ENCODE results near the gene MTCL1. TPM values are rescaled to one million over a fixed set of nuclear protein-coding genes. Genes with fewer than 3 reads are reported as not detected.

The MTCL1 gene
- total RNA-seq, 1 donor from 2014 or later: 48.7 TPM

GRCh38 chr18:8684577-8684976 is 20.8 kb upstream of the MTCL1 start:
- Mint-ChIP-seq H3K9me3 (peaks cover 4% of the 10 kb centered on the region), H3K4me1 (ENCODE audit: unreplicated experiment) (peaks cover 10% of the 10 kb centered on the region), H3K36me3 (no peaks in the 10 kb centered on the region), H3K4me3 (no peak overlapping the region), H3K27me3 (peaks cover 2% of the 10 kb centered on the region), H3K27ac (no peak overlapping the region)
- no peak for DNase-seq (ENCODE audit: extremely low spot score, unreplicated experiment)
- TF ChIP-seq, protein P1, sequence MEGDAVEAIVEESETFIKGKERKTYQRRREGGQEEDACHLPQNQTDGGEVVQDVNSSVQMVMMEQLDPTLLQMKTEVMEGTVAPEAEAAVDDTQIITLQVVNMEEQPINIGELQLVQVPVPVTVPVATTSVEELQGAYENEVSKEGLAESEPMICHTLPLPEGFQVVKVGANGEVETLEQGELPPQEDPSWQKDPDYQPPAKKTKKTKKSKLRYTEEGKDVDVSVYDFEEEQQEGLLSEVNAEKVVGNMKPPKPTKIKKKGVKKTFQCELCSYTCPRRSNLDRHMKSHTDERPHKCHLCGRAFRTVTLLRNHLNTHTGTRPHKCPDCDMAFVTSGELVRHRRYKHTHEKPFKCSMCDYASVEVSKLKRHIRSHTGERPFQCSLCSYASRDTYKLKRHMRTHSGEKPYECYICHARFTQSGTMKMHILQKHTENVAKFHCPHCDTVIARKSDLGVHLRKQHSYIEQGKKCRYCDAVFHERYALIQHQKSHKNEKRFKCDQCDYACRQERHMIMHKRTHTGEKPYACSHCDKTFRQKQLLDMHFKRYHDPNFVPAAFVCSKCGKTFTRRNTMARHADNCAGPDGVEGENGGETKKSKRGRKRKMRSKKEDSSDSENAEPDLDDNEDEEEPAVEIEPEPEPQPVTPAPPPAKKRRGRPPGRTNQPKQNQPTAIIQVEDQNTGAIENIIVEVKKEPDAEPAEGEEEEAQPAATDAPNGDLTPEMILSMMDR (conservative IDR thresholded peaks at IDR 0.05): no peak

GRCh38 chr18:8685141-8685913 is 20.0 kb upstream of the MTCL1 start:
- Mint-ChIP-seq H3K27me3 (peaks cover 2% of the 10 kb centered on the region), H3K27ac (peak overlapping the region; percentile 82), H3K4me3 (no peak overlapping the region), H3K4me1 (ENCODE audit: unreplicated experiment) (peaks cover 10% of the 10 kb centered on the region), H3K36me3 (no peaks in the 10 kb centered on the region), H3K9me3 (peaks cover 4% of the 10 kb centered on the region)
- no peak for DNase-seq (ENCODE audit: extremely low spot score, unreplicated experiment)
- TF ChIP-seq, protein P1 (conservative IDR thresholded peaks at IDR 0.05): no peak

DNA sequence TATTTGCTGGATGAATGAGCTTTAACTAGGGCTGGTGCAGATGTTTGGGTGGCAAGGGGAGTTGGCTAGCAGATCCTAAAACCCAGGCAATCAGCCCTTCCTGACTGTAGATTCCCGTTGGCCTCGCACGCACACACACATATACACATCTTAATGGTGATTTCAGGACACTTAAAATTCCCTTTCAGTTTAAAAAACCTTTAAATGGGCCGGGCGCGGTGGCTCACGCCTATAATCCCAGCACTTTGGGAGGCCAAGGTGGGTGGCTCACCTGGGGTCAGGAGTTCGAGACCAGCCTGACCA is 19.5 kb upstream of the MTCL1 start:
- Mint-ChIP-seq H3K27me3 (peaks cover 2% of the 10 kb centered on the region), H3K4me1 (ENCODE audit: unreplicated experiment) (peaks cover 10% of the 10 kb centered on the region), H3K36me3 (no peaks in the 10 kb centered on the region), H3K9me3 (peaks cover 4% of the 10 kb centered on the region), H3K27ac (peak overlapping the region; percentile 82), H3K4me3 (no peak overlapping the region)
- TF ChIP-seq, protein P1 (conservative IDR thresholded peaks at IDR 0.05): no peak
- DNase-seq (ENCODE audit: extremely low spot score, unreplicated experiment): no peak

GRCh38 chr18:8686611-8687010 is 18.7 kb upstream of the MTCL1 start:
- TF ChIP-seq, protein P1 (conservative IDR thresholded peaks at IDR 0.05): no peak
- H3K4me1 Mint-ChIP-seq (ENCODE audit: unreplicated experiment): peaks cover 10% of the 10 kb centered on the region
- no peaks in the 10 kb centered on the region for H3K36me3 Mint-ChIP-seq
- no peak for DNase-seq (ENCODE audit: extremely low spot score, unreplicated experiment)
- H3K4me3 Mint-ChIP-seq: no peak overlapping the region
- H3K9me3 Mint-ChIP-seq: peaks cover 4% of the 10 kb centered on the region
- H3K27ac Mint-ChIP-seq: no peak overlapping the region
- H3K27me3 Mint-ChIP-seq: peaks cover 2% of the 10 kb centered on the region

DNA sequence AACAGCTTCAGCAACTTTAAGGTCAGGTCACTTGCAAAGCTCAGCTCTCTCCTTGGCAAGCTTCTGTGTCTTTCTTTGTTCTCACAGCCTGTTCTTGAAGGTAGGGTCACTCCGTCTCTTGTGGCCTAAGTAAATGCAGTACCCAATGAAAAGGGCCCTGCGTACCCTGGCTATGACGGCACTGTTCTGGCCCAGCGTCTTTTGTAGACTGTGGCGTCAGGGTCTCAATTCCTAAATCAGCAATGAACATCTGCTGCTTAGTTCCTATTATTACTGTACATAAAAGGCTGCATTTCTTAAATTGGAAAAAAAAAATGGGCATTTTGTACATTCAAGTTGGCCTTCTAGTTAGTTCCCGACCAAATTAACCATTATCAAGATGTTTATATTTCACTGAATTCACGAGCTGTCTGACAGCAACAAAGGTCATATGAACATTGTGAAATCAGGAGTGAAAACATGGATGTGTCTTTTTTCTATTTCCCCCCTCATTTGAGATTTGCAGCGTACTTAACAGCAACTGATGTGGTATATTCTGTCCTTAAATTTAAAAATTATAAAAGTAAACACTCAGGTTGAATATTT is 17.0 kb upstream of the MTCL1 start:
- H3K27me3 Mint-ChIP-seq: peaks cover 2% of the 10 kb centered on the region
- DNase-seq (ENCODE audit: extremely low spot score, unreplicated experiment): no peak
- no peak overlapping the region for H3K27ac Mint-ChIP-seq
- TF ChIP-seq, protein P1 (conservative IDR thresholded peaks at IDR 0.05): no peak
- peaks cover 10% of the 10 kb centered on the region for H3K4me1 Mint-ChIP-seq (ENCODE audit: unreplicated experiment)
- H3K36me3 Mint-ChIP-seq: no peaks in the 10 kb centered on the region
- H3K9me3 Mint-ChIP-seq: peaks cover 4% of the 10 kb centered on the region
- no peak overlapping the region for H3K4me3 Mint-ChIP-seq
